WI38 (cell line): ENCODE data around the gene CDH11.

Source experiments
- H3K4me3 ChIP-seq: 2 replicates; pipeline ENCODE4 v1.5.1; 2011; ENCODE audit warnings: low read depth, mild to moderate bottlenecking, control low read depth, low read length
- CTCF ChIP-seq: IDR thresholded peaks from 2 replicates; pipeline ENCODE4 v1.5.1; 2012; ENCODE audit warnings: low read depth, mild to moderate bottlenecking, control low read depth, low read length

The CDH11 gene

GRCh38 chr16:65016754-65017153 is 105.1 kb downstream of the CDH11 start:
- no peak for TF ChIP-seq CTCF
- H3K4me3 ChIP-seq: no peak overlapping the region

GRCh38 chr16:65015599-65015998 is 106.3 kb downstream of the CDH11 start:
- H3K4me3 ChIP-seq: no peak overlapping the region
- no peak for TF ChIP-seq CTCF

- no peak for TF ChIP-seq CTCF
- no peak overlapping the region for H3K4me3 ChIP-seq
Measured at GRCh38 chr16:65012357-65012756, 109.5 kb downstream of the CDH11 start.

- TF ChIP-seq CTCF: no peak
- H3K4me3 ChIP-seq: no peak overlapping the region
Measured at GRCh38 chr16:65010125-65010524, 111.7 kb downstream of the CDH11 start.

GRCh38 chr16:65005696-65006095 is 116.2 kb downstream of the CDH11 start:
- no peak overlapping the region for H3K4me3 ChIP-seq
- TF ChIP-seq CTCF: no peak

GRCh38 chr16:65004570-65004969 is 117.3 kb downstream of the CDH11 start:
- no peak for TF ChIP-seq CTCF

GRCh38 chr16:65003621-65004020 is 118.2 kb downstream of the CDH11 start:
- H3K4me3 ChIP-seq: no peak overlapping the region
- no peak for TF ChIP-seq CTCF

More at GRCh38 chr16:65004570-65004969, 117.3 kb downstream of the CDH11 start:
- no peak overlapping the region for H3K4me3 ChIP-seq
